Adrenal gland (tissue), 5 donors: ENCODE results near the gene NHERF1.

Experiments used
- CTCF ChIP-seq, 6 experiments: fragments of 450-650 bp in 4 of 6; fragments of 200-600 bp in 2 of 6; sonication (generic) in 1 of 6; IDR thresholded peaks; 1 replicate in 5 of 6; 2 replicates in 1 of 6; pipeline versions ENCODE4 v1.5.1 to v1.8.0; 2016 to 2021; ENCODE audit warnings: antibody characterized with exemption in 6 of 6, mild to moderate bottlenecking in 2 of 6, moderate library complexity in 1 of 6
- POLR2A ChIP-seq, 2 donors: fragments of 450-650 bp; IDR thresholded peaks; one replicate each; pipeline ENCODE4 v1.6.1; 2017; ENCODE audit warnings: antibody characterized with exemption in 2 of 2, mild to moderate bottlenecking in 2 of 2, moderate library complexity in 1 of 2
- donor health status: DM: no; HTN: no; CAD: no.

GRCh38 chr17:74704544-74704943 is 43.9 kb upstream of the NHERF1 start:
- TF ChIP-seq CTCF (IDR thresholded peaks at IDR 0.05) = no peak
- no peak for TF ChIP-seq POLR2A (IDR thresholded peaks at IDR 0.05)
